ENCODE results near the gene CCAR1. TPM values are rescaled to one million over a fixed set of nuclear protein-coding genes. Genes with fewer than 3 reads are reported as not detected.

The CCAR1 gene, protein sequence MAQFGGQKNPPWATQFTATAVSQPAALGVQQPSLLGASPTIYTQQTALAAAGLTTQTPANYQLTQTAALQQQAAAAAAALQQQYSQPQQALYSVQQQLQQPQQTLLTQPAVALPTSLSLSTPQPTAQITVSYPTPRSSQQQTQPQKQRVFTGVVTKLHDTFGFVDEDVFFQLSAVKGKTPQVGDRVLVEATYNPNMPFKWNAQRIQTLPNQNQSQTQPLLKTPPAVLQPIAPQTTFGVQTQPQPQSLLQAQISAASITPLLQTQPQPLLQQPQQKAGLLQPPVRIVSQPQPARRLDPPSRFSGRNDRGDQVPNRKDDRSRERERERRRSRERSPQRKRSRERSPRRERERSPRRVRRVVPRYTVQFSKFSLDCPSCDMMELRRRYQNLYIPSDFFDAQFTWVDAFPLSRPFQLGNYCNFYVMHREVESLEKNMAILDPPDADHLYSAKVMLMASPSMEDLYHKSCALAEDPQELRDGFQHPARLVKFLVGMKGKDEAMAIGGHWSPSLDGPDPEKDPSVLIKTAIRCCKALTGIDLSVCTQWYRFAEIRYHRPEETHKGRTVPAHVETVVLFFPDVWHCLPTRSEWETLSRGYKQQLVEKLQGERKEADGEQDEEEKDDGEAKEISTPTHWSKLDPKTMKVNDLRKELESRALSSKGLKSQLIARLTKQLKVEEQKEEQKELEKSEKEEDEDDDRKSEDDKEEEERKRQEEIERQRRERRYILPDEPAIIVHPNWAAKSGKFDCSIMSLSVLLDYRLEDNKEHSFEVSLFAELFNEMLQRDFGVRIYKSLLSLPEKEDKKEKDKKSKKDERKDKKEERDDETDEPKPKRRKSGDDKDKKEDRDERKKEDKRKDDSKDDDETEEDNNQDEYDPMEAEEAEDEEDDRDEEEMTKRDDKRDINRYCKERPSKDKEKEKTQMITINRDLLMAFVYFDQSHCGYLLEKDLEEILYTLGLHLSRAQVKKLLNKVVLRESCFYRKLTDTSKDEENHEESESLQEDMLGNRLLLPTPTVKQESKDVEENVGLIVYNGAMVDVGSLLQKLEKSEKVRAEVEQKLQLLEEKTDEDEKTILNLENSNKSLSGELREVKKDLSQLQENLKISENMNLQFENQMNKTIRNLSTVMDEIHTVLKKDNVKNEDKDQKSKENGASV
- polyA plus RNA-seq (2013, experiment 1 of 2) = 167 TPM
- polyA plus RNA-seq (2013, experiment 2 of 2) = 160 TPM

DNA sequence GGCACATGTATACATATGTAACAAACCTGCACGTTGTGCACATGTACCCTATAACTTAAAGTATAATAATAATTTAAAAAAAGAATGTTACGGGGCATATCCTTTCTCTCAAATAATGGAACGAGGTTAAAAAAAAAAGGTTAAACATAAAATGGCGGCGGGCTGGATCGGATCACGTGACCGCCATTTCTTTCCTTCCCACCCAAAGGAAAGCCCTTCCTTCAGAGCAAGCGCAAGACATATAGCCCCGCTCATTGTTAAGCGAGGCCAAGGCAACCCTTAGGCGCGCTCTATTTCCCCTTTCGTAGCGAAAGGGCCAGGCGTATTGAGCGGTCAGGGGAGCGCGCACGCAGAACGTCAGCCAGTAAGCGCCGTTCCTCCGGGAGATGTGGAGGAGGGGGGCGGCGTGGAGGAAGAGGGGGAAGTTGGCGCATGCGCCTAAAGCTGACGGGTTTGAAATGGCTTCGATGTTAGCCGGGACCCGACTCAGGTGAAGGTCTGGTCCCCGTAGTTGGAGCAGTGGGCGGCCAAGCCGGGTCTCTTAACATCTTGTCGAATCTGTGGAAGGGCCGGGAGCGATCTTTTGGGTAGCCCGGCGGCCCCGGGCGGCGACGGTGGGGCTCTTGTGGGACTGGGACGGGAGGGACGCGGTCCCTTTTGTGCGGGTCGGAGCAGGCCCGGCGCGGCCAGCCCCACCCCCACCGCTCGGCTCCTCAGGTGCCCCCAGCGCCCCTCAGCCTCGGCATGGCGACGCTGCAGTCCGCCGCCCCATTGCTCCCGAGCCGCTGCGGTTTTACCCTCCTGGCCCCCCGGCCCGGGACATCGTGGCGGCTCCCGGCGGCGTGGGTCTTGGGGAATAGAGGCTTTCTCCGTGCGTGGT lies at the start of gene CCAR1:
TSS of gene CCAR1 (plus strand) at position 447 of the 880 bp plus-strand sequence. CDS start 1,266 bp downstream, outside the sequence.
- peak within 1 kb of the TSS; percentile 98 for H3K9ac ChIP-seq (ENCODE audit: low read length)
- peak within 1 kb of the TSS; percentile 65 for H4K8ac ChIP-seq (ENCODE audit: low read depth, low read length)
- H3K36me3 ChIP-seq (ENCODE audit: control insufficient read depth, insufficient read depth, low read length) = peaks cover 2% of the 10 kb centered on the region
- H3K4me2 ChIP-seq (ENCODE audit: low read length) = peak within 1 kb of the TSS; percentile 76
- H3K18ac ChIP-seq (ENCODE audit: low read length) = peak within 1 kb of the TSS; percentile 81
- WGBS (ENCODE audit: extremely low coverage, insufficient coverage, low lambda C conversion rate) = no CpG with 5 or more reads among the region's 72 CpGs
- DNase-seq = peak; percentile 100
- H2BK5ac ChIP-seq (ENCODE audit: low read length) = peak within 1 kb of the TSS; percentile 93
- H3K27me3 ChIP-seq (ENCODE audit: insufficient read depth, low read length, poor library complexity) = no peaks in the 10 kb centered on the region
- H3K4me1 ChIP-seq (ENCODE audit: control insufficient read depth, low read depth, low read length) = no peaks in the 10 kb centered on the region
- H3K56ac ChIP-seq (ENCODE audit: low read length) = peak within 1 kb of the TSS; percentile 98
- H2BK120ac ChIP-seq (ENCODE audit: low read depth, low read length) = peak within 1 kb of the TSS; percentile 10
- no peak within 1 kb of the TSS for H4K5ac ChIP-seq (ENCODE audit: low read length)
- peak within 1 kb of the TSS; percentile 90 for H3K4me3 ChIP-seq (ENCODE audit: low read length)
- peaks cover 21% of the 10 kb centered on the region for H3K79me2 ChIP-seq (ENCODE audit: control insufficient read depth, insufficient read depth, low read length)
- H2BK15ac ChIP-seq (replicated peaks; ENCODE audit: low read depth) = no peak within 1 kb of the TSS
- H3K4ac ChIP-seq (ENCODE audit: low read depth, low read length) = peak within 1 kb of the TSS; percentile 57
- H3K79me1 ChIP-seq (ENCODE audit: low read length) = peaks cover 1% of the 10 kb centered on the region
- H3K23ac ChIP-seq (ENCODE audit: low read length) = peak within 1 kb of the TSS; percentile 98
- no peak within 1 kb of the TSS for H2AK5ac ChIP-seq (ENCODE audit: low read length)
- peak within 1 kb of the TSS; percentile 89 for H3K27ac ChIP-seq (ENCODE audit: low read depth, low read length)

DNA sequence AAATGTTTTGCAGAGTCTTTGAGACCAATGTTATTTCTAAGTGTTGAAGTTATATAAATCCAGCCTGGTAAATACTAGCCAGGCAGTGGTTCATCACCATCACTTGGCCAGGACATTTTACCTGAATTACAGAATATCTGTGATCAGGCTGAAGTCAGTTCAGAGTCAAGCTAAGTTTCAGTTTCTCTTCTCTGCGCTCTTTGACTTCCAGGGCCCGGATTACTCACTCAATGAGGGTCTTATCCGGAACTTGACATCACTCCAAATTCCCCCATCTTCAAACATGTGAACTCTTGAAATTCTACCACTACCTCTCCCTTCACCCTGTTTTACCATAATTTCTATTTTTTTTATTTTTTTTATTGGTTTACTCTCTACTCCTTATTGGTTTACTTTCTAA lies 36.6 kb upstream of the CCAR1 start:
- Histone ChIP-seq H3K27ac (ENCODE audit: low read depth, low read length) (no peak overlapping the region), H3K36me3 (ENCODE audit: control insufficient read depth, insufficient read depth, low read length) (peaks cover 4% of the 10 kb centered on the region)
- WGBS (ENCODE audit: extremely low coverage, insufficient coverage, low lambda C conversion rate) = no CpG with 5 or more reads among the region's 3 CpGs

DNA sequence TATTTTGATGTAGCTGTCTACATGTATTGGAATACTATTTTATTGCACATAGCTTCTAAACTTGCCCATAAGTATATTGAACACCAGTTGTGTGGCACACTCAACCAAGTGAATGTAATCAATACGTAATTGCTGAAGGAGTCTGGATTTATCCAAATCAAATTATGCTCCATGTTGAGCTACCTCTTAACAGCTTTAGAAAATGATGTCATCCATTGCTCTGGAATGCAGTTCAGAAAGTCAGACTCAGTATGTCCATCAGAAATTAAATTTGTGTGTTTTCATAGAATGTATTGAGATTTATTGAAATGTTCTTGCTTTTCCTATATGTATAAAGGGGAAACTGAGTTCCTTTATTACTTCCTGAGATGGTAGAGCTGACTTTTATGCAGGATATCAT lies 25.0 kb upstream of the CCAR1 start:
- DNase-seq = no peak
- no peak overlapping the region for H3K18ac ChIP-seq (ENCODE audit: low read length)
- WGBS (ENCODE audit: extremely low coverage, insufficient coverage, low lambda C conversion rate) = no CpG with 5 or more reads among the region's 1 CpG

More for the DNA sequence above, 36.6 kb upstream of the CCAR1 start:
- Histone ChIP-seq H4K5ac (ENCODE audit: low read length) (no peak overlapping the region), H4K8ac (ENCODE audit: low read depth, low read length) (no peak overlapping the region), H2BK120ac (ENCODE audit: low read depth, low read length) (no peak overlapping the region), H3K4ac (ENCODE audit: low read depth, low read length) (no peak overlapping the region), H2BK5ac (ENCODE audit: low read length) (no peak overlapping the region), H2AK5ac (ENCODE audit: low read length) (no peak overlapping the region), H3K4me2 (ENCODE audit: low read length) (no peak overlapping the region), H3K4me1 (ENCODE audit: control insufficient read depth, low read depth, low read length) (no peaks in the 10 kb centered on the region), H3K79me1 (ENCODE audit: low read length) (no peaks in the 10 kb centered on the region), H3K27me3 (ENCODE audit: insufficient read depth, low read length, poor library complexity) (no peaks in the 10 kb centered on the region), H3K79me2 (ENCODE audit: control insufficient read depth, insufficient read depth, low read length) (no peaks in the 10 kb centered on the region), H3K4me3 (ENCODE audit: low read length) (no peak overlapping the region), H3K23ac (ENCODE audit: low read length) (no peak overlapping the region), H3K56ac (ENCODE audit: low read length) (no peak overlapping the region), H3K9ac (ENCODE audit: low read length) (no peak overlapping the region), H3K18ac (ENCODE audit: low read length) (no peak overlapping the region), H2BK15ac (replicated peaks; ENCODE audit: low read depth) (no peak overlapping the region)
- DNase-seq = no peak

DNA sequence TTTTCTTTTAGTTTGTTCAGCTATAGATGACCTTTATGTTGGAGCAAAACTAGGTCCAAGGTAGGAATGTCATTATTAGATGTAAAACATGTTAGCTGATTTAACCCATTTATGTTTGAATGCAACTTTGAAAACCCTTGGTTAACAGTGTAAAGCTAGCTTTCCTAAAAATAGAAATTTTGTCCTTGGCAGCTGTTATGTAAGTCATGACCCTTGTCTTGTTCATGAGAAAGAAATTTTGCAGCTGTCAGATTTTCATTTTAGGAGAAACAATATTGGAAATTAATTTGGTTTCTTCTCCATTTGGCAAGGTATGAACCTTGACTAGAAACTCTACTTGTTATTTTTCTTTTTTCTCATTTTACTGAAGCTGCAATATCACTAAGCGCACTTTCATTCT lies 23.9 kb upstream of the CCAR1 start:
- Histone ChIP-seq H4K5ac (ENCODE audit: low read length) (no peak overlapping the region), H3K56ac (ENCODE audit: low read length) (no peak overlapping the region), H3K4me1 (ENCODE audit: control insufficient read depth, low read depth, low read length) (no peaks in the 10 kb centered on the region), H3K4ac (ENCODE audit: low read depth, low read length) (no peak overlapping the region), H3K23ac (ENCODE audit: low read length) (no peak overlapping the region), H2BK15ac (replicated peaks; ENCODE audit: low read depth) (no peak overlapping the region), H3K4me3 (ENCODE audit: low read length) (no peak overlapping the region), H3K18ac (ENCODE audit: low read length) (no peak overlapping the region), H2BK5ac (ENCODE audit: low read length) (no peak overlapping the region), H3K27ac (ENCODE audit: low read depth, low read length) (no peak overlapping the region), H3K27me3 (ENCODE audit: insufficient read depth, low read length, poor library complexity) (no peaks in the 10 kb centered on the region), H3K79me2 (ENCODE audit: control insufficient read depth, insufficient read depth, low read length) (no peaks in the 10 kb centered on the region), H3K36me3 (ENCODE audit: control insufficient read depth, insufficient read depth, low read length) (no peaks in the 10 kb centered on the region), H3K79me1 (ENCODE audit: low read length) (no peaks in the 10 kb centered on the region), H4K8ac (ENCODE audit: low read depth, low read length) (no peak overlapping the region), H3K4me2 (ENCODE audit: low read length) (no peak overlapping the region), H2BK120ac (ENCODE audit: low read depth, low read length) (no peak overlapping the region), H2AK5ac (ENCODE audit: low read length) (no peak overlapping the region), H3K9ac (ENCODE audit: low read length) (no peak overlapping the region)
- no peak for DNase-seq
- WGBS (ENCODE audit: extremely low coverage, insufficient coverage, low lambda C conversion rate) = no CpG with 5 or more reads among the region's 1 CpG

More for the DNA sequence above, 25.0 kb upstream of the CCAR1 start:
- Histone ChIP-seq H3K23ac (ENCODE audit: low read length) (no peak overlapping the region), H4K8ac (ENCODE audit: low read depth, low read length) (no peak overlapping the region), H3K56ac (ENCODE audit: low read length) (no peak overlapping the region), H3K4me2 (ENCODE audit: low read length) (no peak overlapping the region), H3K79me2 (ENCODE audit: control insufficient read depth, insufficient read depth, low read length) (no peaks in the 10 kb centered on the region), H3K4ac (ENCODE audit: low read depth, low read length) (no peak overlapping the region), H3K27ac (ENCODE audit: low read depth, low read length) (no peak overlapping the region), H3K36me3 (ENCODE audit: control insufficient read depth, insufficient read depth, low read length) (peaks cover 2% of the 10 kb centered on the region), H3K79me1 (ENCODE audit: low read length) (no peaks in the 10 kb centered on the region), H3K9ac (ENCODE audit: low read length) (no peak overlapping the region), H2AK5ac (ENCODE audit: low read length) (no peak overlapping the region), H2BK15ac (replicated peaks; ENCODE audit: low read depth) (no peak overlapping the region), H3K4me1 (ENCODE audit: control insufficient read depth, low read depth, low read length) (no peaks in the 10 kb centered on the region), H4K5ac (ENCODE audit: low read length) (no peak overlapping the region), H2BK5ac (ENCODE audit: low read length) (no peak overlapping the region), H2BK120ac (ENCODE audit: low read depth, low read length) (no peak overlapping the region), H3K27me3 (ENCODE audit: insufficient read depth, low read length, poor library complexity) (no peaks in the 10 kb centered on the region), H3K4me3 (ENCODE audit: low read length) (no peak overlapping the region)

DNA sequence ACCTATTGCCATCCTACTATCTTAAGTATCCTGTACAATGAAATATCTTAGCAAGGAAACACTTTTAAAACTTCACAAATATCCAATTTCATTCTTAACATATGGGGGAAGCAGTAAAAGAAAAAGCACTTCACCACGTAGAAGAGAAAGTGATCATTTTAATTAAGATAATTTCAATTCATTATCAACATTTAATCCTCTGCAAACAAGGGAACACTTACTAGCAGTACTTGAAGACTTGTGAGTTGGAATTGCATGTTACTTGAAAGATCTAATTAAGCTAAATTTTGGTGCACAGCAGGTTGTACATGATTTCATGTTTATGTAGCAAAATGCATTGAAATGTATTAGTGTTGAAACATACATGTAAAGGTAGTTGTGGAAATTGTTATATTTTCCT lies 20.8 kb upstream of the CCAR1 start:
- Histone ChIP-seq H3K56ac (ENCODE audit: low read length) (no peak overlapping the region), H3K9ac (ENCODE audit: low read length) (no peak overlapping the region), H3K4me2 (ENCODE audit: low read length) (no peak overlapping the region), H3K27me3 (ENCODE audit: insufficient read depth, low read length, poor library complexity) (no peaks in the 10 kb centered on the region), H3K18ac (ENCODE audit: low read length) (no peak overlapping the region), H3K79me2 (ENCODE audit: control insufficient read depth, insufficient read depth, low read length) (no peaks in the 10 kb centered on the region), H2BK15ac (replicated peaks; ENCODE audit: low read depth) (no peak overlapping the region), H3K36me3 (ENCODE audit: control insufficient read depth, insufficient read depth, low read length) (no peaks in the 10 kb centered on the region), H3K4me3 (ENCODE audit: low read length) (no peak overlapping the region), H2BK120ac (ENCODE audit: low read depth, low read length) (no peak overlapping the region), H2BK5ac (ENCODE audit: low read length) (no peak overlapping the region), H3K23ac (ENCODE audit: low read length) (no peak overlapping the region), H4K8ac (ENCODE audit: low read depth, low read length) (no peak overlapping the region), H3K4me1 (ENCODE audit: control insufficient read depth, low read depth, low read length) (no peaks in the 10 kb centered on the region), H3K79me1 (ENCODE audit: low read length) (no peaks in the 10 kb centered on the region), H3K4ac (ENCODE audit: low read depth, low read length) (no peak overlapping the region), H2AK5ac (ENCODE audit: low read length) (no peak overlapping the region), H4K5ac (ENCODE audit: low read length) (no peak overlapping the region), H3K27ac (ENCODE audit: low read depth, low read length) (no peak overlapping the region)
- WGBS (ENCODE audit: extremely low coverage, insufficient coverage, low lambda C conversion rate) = no CpG with 5 or more reads among the region's 1 CpG
- no peak for DNase-seq
